PFSK-1 (cell line): Measurements from ENCODE around the gene ULBP3.

Experiments used
- FOXP2 ChIP-seq: optimal IDR thresholded peaks from 2 replicates; pipeline ENCODE3; 2011; ENCODE audit warnings: borderline replicate concordance, control low read depth, inconsistent platforms; ENCODE audit not compliant: insufficient read depth; ENCODE audit errors: extremely low read length, extremely low read depth
- POLR2AphosphoS5 ChIP-seq: IDR thresholded peaks from 2 replicates; pipeline ENCODE4 v1.6.1; 2012; ENCODE audit warnings: low read depth, mild to moderate bottlenecking, control low read depth, low read length, moderate library complexity
- SIN3A ChIP-seq: IDR thresholded peaks from 2 replicates; pipeline ENCODE4 v1.6.1; 2012; ENCODE audit warnings: mild to moderate bottlenecking, low read length, moderate library complexity, borderline replicate concordance; ENCODE audit not compliant: insufficient read depth
- TAF1 ChIP-seq: IDR thresholded peaks from 2 replicates; pipeline ENCODE4 v1.6.1; 2012; ENCODE audit warnings: low read length, control low read depth, borderline replicate concordance; ENCODE audit not compliant: insufficient read depth
- TF ChIP-seq, protein P1 (sequence below), 2 experiments: IDR thresholded peaks; 2 replicates each; pipeline versions ENCODE4 v1.6.1 to v1.8.0; 2011 to 2012; ENCODE audit warnings: low read depth in 2 of 2, low read length in 2 of 2, control low read depth in 1 of 2, inconsistent platforms in 1 of 2, mild to moderate bottlenecking in 1 of 2, moderate library complexity in 1 of 2; ENCODE audit not compliant: insufficient read depth in 1 of 2

The ULBP3 gene

GRCh38 chr6:150115769-150116168, 46.8 kb upstream of the ULBP3 start:
- TF ChIP-seq POLR2AphosphoS5: no peak
- TF ChIP-seq, protein P1, sequence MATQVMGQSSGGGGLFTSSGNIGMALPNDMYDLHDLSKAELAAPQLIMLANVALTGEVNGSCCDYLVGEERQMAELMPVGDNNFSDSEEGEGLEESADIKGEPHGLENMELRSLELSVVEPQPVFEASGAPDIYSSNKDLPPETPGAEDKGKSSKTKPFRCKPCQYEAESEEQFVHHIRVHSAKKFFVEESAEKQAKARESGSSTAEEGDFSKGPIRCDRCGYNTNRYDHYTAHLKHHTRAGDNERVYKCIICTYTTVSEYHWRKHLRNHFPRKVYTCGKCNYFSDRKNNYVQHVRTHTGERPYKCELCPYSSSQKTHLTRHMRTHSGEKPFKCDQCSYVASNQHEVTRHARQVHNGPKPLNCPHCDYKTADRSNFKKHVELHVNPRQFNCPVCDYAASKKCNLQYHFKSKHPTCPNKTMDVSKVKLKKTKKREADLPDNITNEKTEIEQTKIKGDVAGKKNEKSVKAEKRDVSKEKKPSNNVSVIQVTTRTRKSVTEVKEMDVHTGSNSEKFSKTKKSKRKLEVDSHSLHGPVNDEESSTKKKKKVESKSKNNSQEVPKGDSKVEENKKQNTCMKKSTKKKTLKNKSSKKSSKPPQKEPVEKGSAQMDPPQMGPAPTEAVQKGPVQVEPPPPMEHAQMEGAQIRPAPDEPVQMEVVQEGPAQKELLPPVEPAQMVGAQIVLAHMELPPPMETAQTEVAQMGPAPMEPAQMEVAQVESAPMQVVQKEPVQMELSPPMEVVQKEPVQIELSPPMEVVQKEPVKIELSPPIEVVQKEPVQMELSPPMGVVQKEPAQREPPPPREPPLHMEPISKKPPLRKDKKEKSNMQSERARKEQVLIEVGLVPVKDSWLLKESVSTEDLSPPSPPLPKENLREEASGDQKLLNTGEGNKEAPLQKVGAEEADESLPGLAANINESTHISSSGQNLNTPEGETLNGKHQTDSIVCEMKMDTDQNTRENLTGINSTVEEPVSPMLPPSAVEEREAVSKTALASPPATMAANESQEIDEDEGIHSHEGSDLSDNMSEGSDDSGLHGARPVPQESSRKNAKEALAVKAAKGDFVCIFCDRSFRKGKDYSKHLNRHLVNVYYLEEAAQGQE (IDR thresholded peaks at IDR 0.05; ENCODE audit: insufficient read depth in 1 of 2, low read depth in 2 of 2, low read length in 2 of 2): no peak
- no peak for TF ChIP-seq TAF1
- TF ChIP-seq FOXP2: no peak
- no peak for TF ChIP-seq SIN3A

- TF ChIP-seq SIN3A (no peak), FOXP2 (no peak), TAF1 (no peak), POLR2AphosphoS5 (no peak)
- TF ChIP-seq, protein P1 (IDR thresholded peaks at IDR 0.05; ENCODE audit: insufficient read depth in 1 of 2, low read depth in 2 of 2, low read length in 2 of 2): no peak
These were observed 43.3 kb upstream of the ULBP3 start for GRCh38 chr6:150112233-150112632.

DNA sequence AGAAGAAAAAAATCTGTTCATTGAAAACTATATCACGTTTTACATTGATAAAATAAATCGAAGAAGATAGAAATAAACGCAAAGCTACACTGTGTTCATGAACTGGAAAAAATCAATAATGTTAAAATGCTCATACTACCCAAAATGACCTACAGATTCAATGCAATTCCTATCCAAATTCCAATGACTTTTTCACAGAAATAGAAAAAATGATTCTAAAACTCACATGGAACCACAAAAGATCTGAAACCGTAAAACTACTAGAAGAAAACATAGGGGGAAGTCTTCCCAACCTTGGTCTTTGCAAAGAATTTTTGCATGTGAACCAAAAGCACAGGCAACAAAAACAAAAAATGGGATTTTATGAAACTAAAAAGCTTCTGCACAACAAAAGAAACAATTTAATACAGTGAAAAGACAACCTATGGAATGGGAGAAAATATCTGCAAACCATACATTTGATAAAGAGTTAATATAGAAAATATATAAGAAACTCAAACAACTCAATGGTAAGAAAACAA, 33.9 kb upstream of the ULBP3 start:
- TF ChIP-seq TAF1 (no peak), SIN3A (no peak), POLR2AphosphoS5 (no peak), FOXP2 (no peak)
- TF ChIP-seq, protein P1 (IDR thresholded peaks at IDR 0.05; ENCODE audit: insufficient read depth in 1 of 2, low read depth in 2 of 2, low read length in 2 of 2): no peak

DNA sequence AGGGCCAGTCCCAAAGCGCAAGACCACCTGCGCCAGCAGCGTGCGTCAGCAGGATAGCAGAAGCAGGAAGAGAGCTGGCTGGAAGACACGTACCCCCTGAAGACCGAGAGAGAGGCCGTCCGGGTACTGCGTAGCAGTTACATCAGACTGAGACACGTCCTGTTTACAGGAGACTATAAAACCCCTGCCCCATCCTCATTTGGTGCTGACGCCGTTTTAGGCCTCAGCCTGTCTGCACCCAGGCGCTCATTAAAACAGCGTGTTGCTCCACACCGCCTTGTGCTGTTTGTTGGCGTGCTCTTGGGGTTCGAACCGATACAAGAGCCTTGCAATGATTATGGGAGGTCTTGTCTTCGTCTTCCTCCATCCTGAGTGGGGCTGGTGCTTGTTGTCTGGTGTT, 31.8 kb upstream of the ULBP3 start:
- TF ChIP-seq POLR2AphosphoS5 (no peak), FOXP2 (no peak), SIN3A (no peak), TAF1 (no peak)
- TF ChIP-seq, protein P1 (IDR thresholded peaks at IDR 0.05; ENCODE audit: insufficient read depth in 1 of 2, low read depth in 2 of 2, low read length in 2 of 2): no peak

DNA sequence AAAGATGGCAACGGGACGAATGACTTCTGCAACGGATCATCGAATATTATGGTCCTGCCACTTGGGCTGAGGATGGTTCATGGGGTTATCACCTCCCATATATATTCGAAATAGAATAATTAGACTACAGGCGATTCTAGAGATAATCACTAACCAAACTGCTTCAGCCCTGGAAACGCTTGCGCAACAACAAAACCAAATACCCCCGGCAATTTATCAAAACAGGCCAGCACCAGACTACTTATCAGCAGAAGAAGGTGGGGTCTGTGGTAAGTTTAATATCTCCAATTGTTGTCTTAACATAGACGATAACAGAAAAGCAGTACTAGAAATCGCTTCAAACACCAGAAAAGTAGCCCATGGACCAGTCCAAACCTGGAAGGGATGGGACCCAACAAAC, 31.0 kb upstream of the ULBP3 start:
- TF ChIP-seq, protein P1 (IDR thresholded peaks at IDR 0.05; ENCODE audit: insufficient read depth in 1 of 2, low read depth in 2 of 2, low read length in 2 of 2): no peak
- TF ChIP-seq TAF1 (no peak), SIN3A (no peak), POLR2AphosphoS5 (no peak), FOXP2 (no peak)
